NCI-H460 (cell line): ENCODE results near the gene AATK. TPM values are rescaled to one million over a fixed set of nuclear protein-coding genes. Genes with fewer than 3 reads are reported as not detected.

Experiments
- DNase-seq: peaks from one replicate; pipeline ENCODE4 v3.0.0-alpha.2; 2016; ENCODE audit warnings: low read depth; ENCODE audit errors: extremely low read depth
- total RNA-seq: library from RNA; depleted of rRNA; stranded (reverse); fragments of >200 nt; shearing (Covaris generic); gene quantifications from 2 replicates; pipeline ENCODE4 v1.2.3, GENCODE V29; 2014

The AATK gene
- total RNA-seq, 1 experiment from 2014 or later: 0.74 TPM

DNA sequence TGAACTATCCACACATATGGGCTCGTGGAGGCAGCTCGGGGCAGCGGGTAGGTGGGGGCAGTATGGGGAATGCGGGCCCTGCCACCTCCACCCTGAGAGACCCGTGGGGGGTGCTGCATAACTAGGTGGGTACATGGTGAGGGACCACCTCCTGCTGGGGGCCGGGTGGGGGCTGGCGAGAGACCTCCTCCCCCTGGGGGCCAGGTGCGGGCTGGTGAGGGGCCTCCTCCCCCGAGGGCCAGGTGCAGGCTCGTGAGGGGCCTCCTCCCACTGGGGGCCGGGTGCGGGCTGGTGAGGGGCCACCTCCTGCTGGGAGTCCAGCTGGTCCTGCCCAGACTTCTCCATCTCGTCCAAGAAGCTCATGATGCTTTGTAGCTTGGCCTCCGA, 31.4 kb upstream of the AATK start:
- DNase-seq: no peak

- DNase-seq: no peak
Measured at GRCh38 chr17:81196505-81197408, 30.7 kb upstream of the AATK start.

DNA sequence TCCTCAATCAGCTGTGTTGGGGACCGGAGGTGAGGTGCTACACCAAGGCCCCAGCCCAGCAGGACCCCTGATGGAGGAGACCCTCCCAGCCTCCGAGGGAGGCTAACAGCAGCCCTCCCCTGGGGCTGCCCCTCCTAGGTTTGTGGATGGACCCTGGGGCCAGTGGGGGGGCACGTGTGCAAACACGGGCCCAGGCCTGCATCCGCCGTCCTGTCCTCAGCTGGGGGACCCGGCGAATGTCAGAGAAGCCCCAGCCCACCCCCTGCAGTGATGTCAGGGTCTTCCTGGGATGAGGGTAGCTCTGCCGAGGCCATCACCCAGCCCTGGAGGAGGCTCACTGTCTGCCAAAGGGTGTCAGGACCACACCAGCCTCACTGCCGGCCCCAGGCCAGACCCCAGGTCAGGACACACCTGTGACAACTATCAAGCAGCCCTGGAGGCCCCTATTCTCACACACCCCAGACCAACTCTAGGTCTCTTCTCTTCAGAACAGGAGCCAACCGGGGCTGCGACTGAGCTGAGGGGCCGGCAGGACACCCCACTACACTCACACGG, 30.0 kb upstream of the AATK start:
- no peak for DNase-seq

DNA sequence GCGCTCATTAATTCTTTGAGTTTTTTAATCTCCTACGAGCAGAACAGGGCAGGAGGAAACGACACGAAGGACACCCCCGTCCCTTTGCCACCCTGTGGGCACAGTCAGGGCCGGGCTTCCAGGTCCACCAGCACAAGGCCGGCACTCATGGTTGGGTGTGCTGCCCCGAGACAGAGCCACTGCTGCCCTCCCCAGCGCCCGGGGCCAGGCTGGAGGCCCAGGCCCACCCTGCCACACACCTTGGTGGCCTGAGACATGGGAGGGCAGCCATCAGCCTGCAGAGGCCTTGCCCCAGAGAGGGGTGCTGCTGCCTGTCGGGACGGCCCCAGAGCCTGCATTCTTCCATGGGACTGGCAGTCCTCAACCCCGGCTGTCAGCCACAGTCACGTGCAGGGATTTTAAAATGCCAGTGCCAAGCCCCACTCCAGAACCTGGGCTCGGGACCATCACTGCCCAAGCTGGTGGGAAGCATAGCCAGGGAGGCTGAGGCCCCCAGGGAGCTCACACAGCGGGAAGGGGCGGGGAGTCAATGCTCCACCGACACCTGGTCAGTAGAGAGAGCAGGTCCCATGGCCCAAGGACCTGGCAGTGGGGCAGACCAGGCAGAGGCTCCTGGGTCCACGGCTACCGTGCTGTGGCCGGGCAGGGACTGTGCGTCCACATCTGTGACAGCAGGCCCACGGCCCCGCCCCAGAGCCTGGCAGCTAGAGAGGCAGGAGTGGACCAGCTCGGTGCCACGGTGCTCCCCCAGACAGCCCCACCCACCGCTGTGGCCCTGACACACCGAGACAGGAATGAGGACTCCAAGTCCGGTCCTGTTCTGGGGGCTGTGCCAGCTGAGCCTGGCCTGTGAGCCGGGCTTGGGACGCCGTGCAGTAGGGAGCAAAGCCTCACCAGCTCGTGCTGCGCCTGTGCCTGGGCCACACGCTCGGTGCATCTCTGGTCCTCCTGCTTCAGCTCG, 29.2 kb upstream of the AATK start:
- no peak for DNase-seq

DNA sequence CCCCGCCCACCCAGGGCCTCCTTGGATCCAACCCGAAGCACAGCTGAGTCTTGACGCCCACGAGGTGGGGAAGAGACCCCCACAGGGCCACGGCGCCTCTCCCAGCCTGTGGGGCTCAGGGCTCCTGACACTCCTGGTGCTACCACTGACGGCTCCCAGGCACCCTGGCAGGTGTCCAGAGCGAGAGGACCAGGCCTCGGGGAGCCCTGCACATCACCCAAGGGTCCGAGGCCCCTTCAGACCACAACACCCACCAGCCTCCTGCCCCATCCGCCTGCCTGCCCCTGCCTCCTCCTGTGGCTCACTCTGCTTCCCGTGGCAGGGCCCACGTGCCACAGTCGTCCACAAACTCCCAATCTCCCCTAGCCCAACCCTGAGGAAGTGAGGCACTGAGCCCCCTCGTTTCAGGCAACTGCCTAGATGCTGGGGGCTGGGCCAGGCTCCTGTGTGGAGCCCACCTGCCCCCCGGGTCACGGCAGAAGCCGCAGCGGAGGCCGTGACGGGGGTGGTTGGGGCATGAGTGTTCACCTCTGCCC, 28.3 kb upstream of the AATK start:
- DNase-seq: no peak

DNA sequence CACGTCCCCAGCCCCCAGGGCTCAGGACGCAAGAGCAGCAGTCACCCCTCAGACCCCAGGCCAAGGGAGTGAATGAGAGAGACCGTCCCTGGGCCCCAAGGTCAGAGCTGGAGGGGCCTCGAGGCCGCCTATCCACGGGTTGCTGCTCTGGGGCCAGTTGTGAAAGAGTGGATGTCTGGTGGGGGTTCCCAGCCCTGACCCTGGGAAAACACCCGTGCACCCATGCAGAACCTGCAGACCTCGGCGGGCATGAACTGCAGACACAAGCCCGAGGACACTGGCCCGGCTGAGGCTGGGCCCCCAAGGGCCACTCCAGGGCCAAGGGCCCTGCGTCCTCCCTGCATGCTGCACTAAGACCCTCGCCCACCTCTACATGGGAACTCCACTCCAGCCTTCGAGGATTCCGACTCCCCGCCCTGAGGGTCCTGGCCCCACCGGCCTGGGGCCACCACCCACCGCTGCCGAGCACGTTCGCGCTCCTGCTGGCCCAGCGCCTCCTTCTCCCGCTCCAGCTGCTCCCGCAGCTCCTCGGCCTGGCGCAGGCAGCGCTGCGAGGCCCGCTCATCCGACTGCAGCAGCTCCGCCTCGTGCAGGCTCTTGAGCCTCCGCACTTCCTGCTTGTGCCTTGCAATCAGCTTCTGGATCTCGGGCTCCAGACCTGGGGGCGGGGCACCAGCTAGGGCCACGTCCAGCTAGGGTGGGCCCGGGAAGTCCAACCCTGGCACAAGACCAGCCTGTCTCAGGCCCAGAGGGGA, 27.6 kb upstream of the AATK start:
- no peak for DNase-seq

DNA sequence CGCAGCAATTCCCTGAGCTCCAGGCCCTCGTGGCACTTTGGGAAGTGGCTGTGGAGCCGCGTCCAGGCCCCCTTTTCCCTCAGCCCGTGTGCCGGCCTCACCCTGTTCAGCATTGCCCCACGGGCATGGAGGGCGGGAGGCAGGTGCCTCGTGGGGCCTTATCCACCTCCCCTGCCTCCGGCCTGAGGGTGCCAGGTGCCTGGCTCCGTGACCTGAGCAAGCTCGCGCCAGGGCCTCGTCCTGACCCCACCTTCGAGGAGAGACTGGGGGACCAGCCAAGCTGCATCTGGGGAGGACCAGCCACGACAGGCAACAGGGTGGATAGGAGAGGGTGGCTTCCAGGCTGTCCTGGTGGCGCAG, 27.0 kb upstream of the AATK start:
- no peak for DNase-seq

DNA sequence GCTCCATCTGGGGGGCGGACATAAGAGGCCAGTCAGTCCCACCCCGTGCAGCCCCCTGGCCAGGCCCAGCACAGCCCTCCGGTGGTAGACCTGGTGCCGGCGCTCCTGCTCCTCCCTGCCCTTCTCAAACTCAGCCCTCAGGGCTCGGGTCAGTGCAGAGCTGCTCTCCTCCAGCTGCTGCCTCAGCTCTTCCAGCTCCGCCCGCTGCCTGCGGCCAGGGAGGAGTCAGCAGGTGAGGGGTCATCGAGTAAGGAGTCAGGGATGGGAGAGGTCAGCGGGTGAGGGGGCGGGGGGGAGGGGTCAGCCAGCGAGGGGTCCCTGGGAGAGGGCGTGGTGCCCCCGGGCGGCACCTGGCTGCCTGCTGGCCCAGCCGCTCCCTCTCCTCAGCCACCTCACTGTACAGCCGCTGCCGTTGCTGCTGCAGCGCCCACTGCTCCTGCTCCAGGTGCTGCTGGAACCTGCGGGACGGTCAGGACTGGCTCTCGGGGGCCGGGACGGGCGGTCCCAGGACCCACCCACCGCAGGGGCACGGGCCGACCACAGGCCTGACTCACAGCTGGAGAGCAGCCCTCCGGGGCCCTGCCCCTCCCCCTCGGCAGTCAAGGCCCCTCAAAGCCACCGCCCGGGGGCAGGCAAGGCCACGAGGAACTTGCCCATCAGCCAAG, 26.5 kb upstream of the AATK start:
- DNase-seq: no peak

- DNase-seq: no peak
Measured at GRCh38 chr17:81191646-81192045, 25.6 kb upstream of the AATK start.

DNA sequence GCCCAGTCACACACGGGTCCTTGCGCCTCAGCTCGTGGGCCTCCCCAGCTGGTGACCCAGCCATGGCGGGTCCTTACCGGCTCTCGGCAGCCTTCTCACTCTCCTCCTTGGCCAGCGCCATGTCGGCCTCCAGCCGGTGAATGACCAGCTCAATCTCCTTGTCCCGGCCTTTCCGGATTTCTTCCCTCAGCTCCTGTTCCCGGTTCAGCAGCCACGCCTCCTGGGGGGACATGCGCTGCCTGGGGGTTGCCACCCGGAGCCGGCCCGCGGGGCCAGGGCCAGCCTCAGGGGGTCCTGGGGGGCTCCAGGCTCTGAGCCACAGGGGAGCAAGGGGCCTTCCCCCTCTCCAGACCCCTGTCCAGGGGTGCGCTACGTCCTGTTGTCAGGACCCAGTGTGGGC, 25.1 kb upstream of the AATK start:
- DNase-seq: no peak

- DNase-seq: no peak
Measured at GRCh38 chr17:81190591-81190990, 24.6 kb upstream of the AATK start.

DNA sequence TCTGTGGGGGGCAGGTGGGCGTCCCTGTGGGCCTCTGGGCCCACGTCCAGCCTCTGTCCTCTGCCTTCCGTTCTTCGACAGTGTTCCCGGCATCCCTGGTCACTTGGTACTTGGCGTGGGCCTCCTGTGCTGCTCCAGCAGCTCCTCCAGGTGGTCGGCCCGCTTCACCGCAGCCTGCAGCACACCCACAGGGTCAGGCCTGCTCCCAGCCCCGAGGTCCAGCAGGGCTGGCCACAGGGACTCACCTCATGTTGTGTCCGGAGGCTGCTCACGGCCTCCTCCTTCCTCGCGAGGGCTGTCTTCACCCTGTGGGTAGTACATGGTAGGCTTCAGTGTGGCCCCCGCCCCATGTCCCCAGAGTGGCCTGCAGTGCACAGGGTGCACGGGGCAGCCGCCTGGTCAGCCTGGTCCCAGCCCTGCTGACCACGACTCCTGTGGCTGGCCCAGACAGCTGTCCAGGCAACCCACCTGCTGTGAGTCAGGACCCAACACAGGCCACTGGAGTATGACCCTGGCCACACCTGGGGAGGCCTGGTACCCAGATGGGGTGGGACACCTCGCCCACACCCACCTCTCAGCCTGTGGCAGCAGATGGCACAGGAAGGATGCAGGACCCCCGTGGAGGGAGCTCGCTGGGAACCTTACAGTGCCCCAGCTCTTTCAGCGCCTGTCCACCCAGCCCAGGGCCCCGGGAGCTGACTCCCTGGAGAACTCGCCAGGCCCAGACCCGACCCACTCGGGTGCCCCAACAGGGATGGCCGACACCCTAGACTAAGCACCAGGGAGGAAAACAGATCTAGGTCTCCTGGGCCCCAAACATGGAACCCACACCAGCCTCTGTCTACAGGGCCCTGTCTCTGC, 23.9 kb upstream of the AATK start:
- DNase-seq: peak; percentile 15

DNA sequence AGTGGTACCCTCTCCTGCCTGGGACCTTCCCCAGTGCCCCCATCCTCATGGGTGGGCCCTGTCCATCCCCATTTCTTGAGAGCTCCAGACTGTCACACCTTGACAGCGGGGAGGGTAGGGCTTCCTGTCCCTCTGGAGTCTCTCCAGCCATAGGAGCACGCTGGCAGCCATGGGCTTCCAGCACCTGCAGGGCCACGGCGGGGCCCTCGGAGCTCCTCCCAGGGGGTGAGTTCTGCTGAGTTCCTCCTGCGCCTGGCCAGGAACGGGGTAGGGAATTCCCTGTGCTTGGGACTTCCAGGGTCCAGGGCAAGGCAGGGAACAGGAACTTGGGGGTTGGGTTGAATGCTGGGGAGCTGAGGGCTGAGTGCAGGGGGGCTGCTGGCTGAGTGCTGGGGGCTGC, 23.0 kb upstream of the AATK start:
- no peak for DNase-seq

DNA sequence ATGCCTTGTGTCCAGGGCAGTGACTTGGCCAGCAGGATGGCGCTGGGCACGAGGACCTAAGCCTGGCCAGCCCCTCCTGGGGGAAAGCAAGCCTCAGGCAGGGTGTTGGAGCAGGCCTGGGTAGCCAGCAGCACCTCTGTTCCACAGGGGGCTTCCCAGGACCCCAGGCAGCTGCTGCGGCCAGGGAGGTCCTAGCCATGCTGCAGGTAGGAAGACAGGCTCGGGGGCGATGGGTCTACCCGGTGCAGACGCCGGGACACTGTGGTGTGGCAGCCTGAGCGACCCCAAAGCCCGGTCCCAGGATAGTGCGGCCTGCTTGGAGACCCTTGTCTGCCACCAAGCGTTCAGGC, 22.4 kb upstream of the AATK start:
- no peak for DNase-seq

- no peak for DNase-seq
Measured at GRCh38 chr17:81187586-81188490, 21.8 kb upstream of the AATK start.

DNA sequence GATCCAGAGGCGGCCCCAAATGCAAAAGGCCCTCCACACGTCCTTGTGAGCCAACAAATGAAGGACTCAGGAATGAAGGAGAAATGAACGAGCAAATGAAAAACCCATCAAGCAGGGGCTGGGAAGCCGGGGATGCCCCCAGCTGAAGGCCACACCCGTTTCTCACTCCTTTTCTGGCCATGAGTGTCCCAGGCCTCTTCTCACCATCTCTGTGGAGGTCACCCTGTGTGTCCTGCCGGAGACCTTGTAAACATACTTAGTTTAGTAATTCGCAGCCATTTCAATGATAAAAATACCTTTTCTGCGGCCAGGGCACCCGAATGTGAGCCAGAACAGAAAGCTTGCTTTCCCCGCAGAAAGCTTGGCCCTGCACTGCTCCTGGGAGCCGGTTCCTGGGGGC, 21.1 kb upstream of the AATK start:
- DNase-seq: no peak

GRCh38 chr17:81186203-81186602, 20.2 kb upstream of the AATK start:
- no peak for DNase-seq

DNA sequence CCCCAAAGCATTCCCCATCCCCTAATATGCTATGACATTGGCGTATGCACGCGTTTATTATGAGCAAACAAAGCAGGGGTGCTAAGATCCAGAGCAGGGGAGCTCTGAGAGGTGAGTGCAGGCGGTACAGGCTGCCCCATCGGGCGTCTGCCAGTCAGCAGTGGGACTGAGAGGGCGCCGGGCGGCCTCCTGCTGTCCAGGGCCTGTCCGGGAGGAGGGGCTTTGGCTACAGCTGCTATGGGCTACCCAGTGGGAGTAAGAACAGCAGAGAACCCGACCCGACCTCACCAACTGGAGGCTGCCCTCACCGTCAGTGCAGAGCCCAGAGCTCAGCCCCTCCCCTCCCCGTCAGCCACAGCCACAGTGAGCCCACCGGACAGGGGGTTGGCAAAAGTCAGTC, 18.5 kb upstream of the AATK start:
- no peak for DNase-seq
